ENCODE data around the gene AHI1. TPM values are rescaled to one million over a fixed set of nuclear protein-coding genes. Genes with fewer than 3 reads are reported as not detected.

The AHI1 gene
- total RNA-seq, 2 experiments from 2014 or later, result 10.8 to 14.0 TPM

- Mint-ChIP-seq H3K27ac (no peak overlapping the region), H3K4me1 (peaks cover 8% of the 10 kb centered on the region), H3K27me3 (no peaks in the 10 kb centered on the region), H3K4me3 (no peak overlapping the region), H3K9me3 (peaks cover 2% of the 10 kb centered on the region), H3K36me3 (ENCODE audit: low read depth) (peaks cover 2% of the 10 kb centered on the region)
- ChIA-PET POLR2A (interaction anchor here (0.6 kb wide), 1 partner anchor 26 kb away, joined by 4 read pairs; no protein-coding TSS in a partner anchor), CTCF (interaction anchor here (0.6 to 1.1 kb wide), 2 partner anchors 11 to 771 kb away, joined by 3 read pairs; no protein-coding TSS in a partner anchor)
- no peak for DNase-seq
Observed at GRCh38 chr6:135527116-135527959, 29.8 kb upstream of the AHI1 start.

GRCh38 chr6:135525594-135525993 is 28.1 kb upstream of the AHI1 start:
- H3K4me1 Mint-ChIP-seq, result peaks cover 8% of the 10 kb centered on the region
- DNase-seq, result no peak
- ChIA-PET POLR2A (no interaction called here), CTCF (interaction anchor here (1.0 kb wide), 2 partner anchors 10 to 38 kb away, joined by 3 to 4 read pairs; no protein-coding TSS in a partner anchor)
- H3K36me3 Mint-ChIP-seq (ENCODE audit: low read depth), result peaks cover 2% of the 10 kb centered on the region
- no peak overlapping the region for H3K4me3 Mint-ChIP-seq
- peaks cover 2% of the 10 kb centered on the region for H3K9me3 Mint-ChIP-seq
- H3K27ac Mint-ChIP-seq, result no peak overlapping the region
- no peaks in the 10 kb centered on the region for H3K27me3 Mint-ChIP-seq

- Mint-ChIP-seq H3K4me3 (no peak overlapping the region), H3K4me1 (peaks cover 10% of the 10 kb centered on the region), H3K9me3 (peaks cover 6% of the 10 kb centered on the region), H3K27me3 (no peaks in the 10 kb centered on the region), H3K27ac (no peak overlapping the region), H3K36me3 (ENCODE audit: low read depth) (peaks cover 2% of the 10 kb centered on the region)
- CTCF ChIA-PET, result no interaction called here
- POLR2A ChIA-PET, result no interaction called here
- no peak for DNase-seq
Observed at GRCh38 chr6:135522965-135523692, 25.6 kb upstream of the AHI1 start.

GRCh38 chr6:135521431-135521830 is 23.9 kb upstream of the AHI1 start:
- no peak overlapping the region for H3K4me3 Mint-ChIP-seq
- peaks cover 10% of the 10 kb centered on the region for H3K4me1 Mint-ChIP-seq
- H3K36me3 Mint-ChIP-seq (ENCODE audit: low read depth), result peaks cover 2% of the 10 kb centered on the region
- peaks cover 6% of the 10 kb centered on the region for H3K9me3 Mint-ChIP-seq
- DNase-seq, result no peak
- ChIA-PET POLR2A (no interaction called here), CTCF (no interaction called here)
- H3K27ac Mint-ChIP-seq, result no peak overlapping the region
- H3K27me3 Mint-ChIP-seq, result no peaks in the 10 kb centered on the region

GRCh38 chr6:135520781-135521180 is 23.2 kb upstream of the AHI1 start:
- ChIA-PET CTCF (no interaction called here), POLR2A (no interaction called here)
- Mint-ChIP-seq H3K36me3 (ENCODE audit: low read depth) (peaks cover 2% of the 10 kb centered on the region), H3K27ac (no peak overlapping the region), H3K4me3 (no peak overlapping the region), H3K9me3 (peaks cover 6% of the 10 kb centered on the region), H3K27me3 (no peaks in the 10 kb centered on the region), H3K4me1 (peaks cover 10% of the 10 kb centered on the region)
- no peak for DNase-seq

GRCh38 chr6:135519348-135519747 is 21.8 kb upstream of the AHI1 start:
- no peak for DNase-seq
- H3K27me3 Mint-ChIP-seq, result no peaks in the 10 kb centered on the region
- ChIA-PET CTCF (interaction anchor here (0.6 to 0.7 kb wide), 2 partner anchors 158 to 707 kb away, joined by 3 to 4 read pairs; no protein-coding TSS in a partner anchor), POLR2A (no interaction called here)
- H3K9me3 Mint-ChIP-seq, result peaks cover 6% of the 10 kb centered on the region
- H3K36me3 Mint-ChIP-seq (ENCODE audit: low read depth), result peaks cover 2% of the 10 kb centered on the region
- H3K4me3 Mint-ChIP-seq, result no peak overlapping the region
- peaks cover 10% of the 10 kb centered on the region for H3K4me1 Mint-ChIP-seq
- H3K27ac Mint-ChIP-seq, result no peak overlapping the region

GRCh38 chr6:135517527-135517926 is 20.0 kb upstream of the AHI1 start:
- H3K9me3 Mint-ChIP-seq, result peaks cover 9% of the 10 kb centered on the region
- no peaks in the 10 kb centered on the region for H3K27me3 Mint-ChIP-seq
- H3K36me3 Mint-ChIP-seq (ENCODE audit: low read depth), result no peaks in the 10 kb centered on the region
- no peak overlapping the region for H3K4me3 Mint-ChIP-seq
- no peak overlapping the region for H3K27ac Mint-ChIP-seq
- CTCF ChIA-PET, result no interaction called here
- peaks cover 2% of the 10 kb centered on the region for H3K4me1 Mint-ChIP-seq
- POLR2A ChIA-PET, result no interaction called here
- DNase-seq, result no peak

GRCh38 chr6:135514706-135515105 is 17.2 kb upstream of the AHI1 start:
- H3K4me3 Mint-ChIP-seq, result no peak overlapping the region
- ChIA-PET POLR2A (no interaction called here), CTCF (no interaction called here)
- peaks cover 2% of the 10 kb centered on the region for H3K4me1 Mint-ChIP-seq
- H3K9me3 Mint-ChIP-seq, result peaks cover 9% of the 10 kb centered on the region
- no peak overlapping the region for H3K27ac Mint-ChIP-seq
- no peak for DNase-seq
- peaks cover 5% of the 10 kb centered on the region for H3K27me3 Mint-ChIP-seq
- no peaks in the 10 kb centered on the region for H3K36me3 Mint-ChIP-seq (ENCODE audit: low read depth)

- no peak overlapping the region for H3K27ac Mint-ChIP-seq
- ChIA-PET POLR2A (no interaction called here), CTCF (interaction anchor here (2.0 kb wide), 1 partner anchor 720 kb away, joined by 12 read pairs; no protein-coding TSS in a partner anchor)
- H3K4me1 Mint-ChIP-seq, result peaks cover 4% of the 10 kb centered on the region
- no peaks in the 10 kb centered on the region for H3K27me3 Mint-ChIP-seq
- H3K36me3 Mint-ChIP-seq (ENCODE audit: low read depth), result no peaks in the 10 kb centered on the region
- no peak overlapping the region for H3K4me3 Mint-ChIP-seq
- H3K9me3 Mint-ChIP-seq, result no peaks in the 10 kb centered on the region
- peak; percentile 44 for DNase-seq
Observed at GRCh38 chr6:135506270-135506997, 8.9 kb upstream of the AHI1 start.

- Mint-ChIP-seq H3K27ac (no peak overlapping the region), H3K4me1 (peaks cover 4% of the 10 kb centered on the region), H3K9me3 (no peaks in the 10 kb centered on the region), H3K36me3 (ENCODE audit: low read depth) (no peaks in the 10 kb centered on the region), H3K4me3 (no peak overlapping the region), H3K27me3 (no peaks in the 10 kb centered on the region)
- CTCF ChIA-PET, result interaction anchor here (2.0 kb wide), 1 partner anchor 721 kb away, joined by 12 read pairs; no protein-coding TSS in a partner anchor
- POLR2A ChIA-PET, result no interaction called here
- DNase-seq, result no peak
Observed at GRCh38 chr6:135505648-135506047, 8.1 kb upstream of the AHI1 start.

GRCh38 chr6:135505222-135505621 is 7.7 kb upstream of the AHI1 start:
- Mint-ChIP-seq H3K36me3 (ENCODE audit: low read depth) (no peaks in the 10 kb centered on the region), H3K4me3 (no peak overlapping the region), H3K4me1 (peaks cover 4% of the 10 kb centered on the region), H3K27ac (no peak overlapping the region), H3K9me3 (no peaks in the 10 kb centered on the region), H3K27me3 (no peaks in the 10 kb centered on the region)
- CTCF ChIA-PET, result no interaction called here
- POLR2A ChIA-PET, result no interaction called here
- DNase-seq, result no peak

- no peaks in the 10 kb centered on the region for H3K27me3 Mint-ChIP-seq
- H3K9me3 Mint-ChIP-seq, result no peaks in the 10 kb centered on the region
- no peak overlapping the region for H3K4me3 Mint-ChIP-seq
- peaks cover 4% of the 10 kb centered on the region for H3K4me1 Mint-ChIP-seq
- no peak for DNase-seq
- no peak overlapping the region for H3K27ac Mint-ChIP-seq
- H3K36me3 Mint-ChIP-seq (ENCODE audit: low read depth), result no peaks in the 10 kb centered on the region
- ChIA-PET POLR2A (no interaction called here), CTCF (no interaction called here)
Observed at GRCh38 chr6:135504734-135505133, 7.2 kb upstream of the AHI1 start.
